Measurements from ENCODE around the gene PRDM16. TPM values are rescaled to one million over a fixed set of nuclear protein-coding genes. Genes with fewer than 3 reads are reported as not detected.

Gene PRDM16
- total RNA-seq, 1 experiment from 2014 or later: 6.1 TPM

DNA sequence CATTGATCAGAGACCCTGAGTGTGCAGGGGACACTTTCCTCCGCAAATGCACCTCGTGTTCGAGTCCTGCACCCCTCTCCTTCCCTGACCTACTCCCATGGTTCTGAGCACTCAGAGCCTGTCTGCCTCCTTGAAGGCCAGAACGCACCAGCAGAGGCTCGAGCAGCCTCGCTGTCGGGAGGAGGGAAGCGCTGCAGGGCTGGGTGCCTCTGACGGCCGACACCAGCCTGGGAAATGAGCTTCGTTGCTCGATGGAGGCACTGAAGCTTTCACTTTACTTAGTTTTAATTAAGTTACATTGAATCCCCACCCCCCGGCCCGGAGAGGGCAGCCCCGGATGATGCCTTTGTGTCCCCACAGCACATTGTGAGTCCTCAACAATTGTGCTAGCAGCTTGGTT lies 229.2 kb downstream of the PRDM16 start:
- Histone ChIP-seq H4K20me1 (ENCODE audit: insufficient read depth) (no peaks in the 10 kb centered on the region), H2AFZ (ENCODE audit: low read depth, low read length, poor library complexity, severe bottlenecking) (no peak overlapping the region), H3K9me2 (ENCODE audit: insufficient read depth) (no peaks in the 10 kb centered on the region), H3K27ac (ENCODE audit: low read depth, low read length) (no peak overlapping the region), H3K36me3 (ENCODE audit: control insufficient read depth in 1 of 2, insufficient read depth in 2 of 2, low read length in 2 of 2) (no peaks in the 10 kb centered on the region), H3K4me2 (ENCODE audit: low read length) (no peak overlapping the region), H3K27me3 (ENCODE audit: insufficient read depth, low read length) (no peaks in the 10 kb centered on the region; the same call in 1 of the 2 replicates), H3K79me2 (ENCODE audit: insufficient read depth, low read length) (no peaks in the 10 kb centered on the region), H3K4me3 (replicated peaks in 1 of 2; ENCODE audit: low read depth in 1 of 2, low read length in 2 of 2) (no peak overlapping the region), H3K9ac (ENCODE audit: low read length) (no peak overlapping the region), H3K4me1 (ENCODE audit: control insufficient read depth in 1 of 2, insufficient read depth in 2 of 2, low read length in 2 of 2) (peaks cover 7 to 9% of the 10 kb centered on the region in 2 experiments), H3K9me3 (ENCODE audit: control insufficient read depth in 1 of 2, insufficient read depth in 1 of 2, low read depth in 1 of 2, low read length in 2 of 2) (no peaks in the 10 kb centered on the region)
- ChIA-PET CTCF (interaction anchor here (1.3 kb wide), 1 partner anchor 9 kb away, joined by 3 read pairs; no protein-coding TSS in a partner anchor), POLR2A (no interaction called here), RAD21 (ENCODE audit: low non-redundant PET in 1 of 2, low total read pairs in 2 of 2, uncharacterized antibody in 2 of 2, unreplicated experiment in 2 of 2) (no interaction called here)
- BruUV-seq (replicated peaks): no TSS peak
- intact Hi-C loops (cut with micrococcal nuclease): no loop called here
- no peak for DNase-seq (ENCODE audit: low read depth, low spot score)
- no peak for ATAC-seq
- TF ChIP-seq ATF3 (IDR thresholded peaks at IDR 0.05) (no peak), POLR2A (IDR thresholded peaks at IDR 0.05; ENCODE audit: borderline replicate concordance, extremely low read depth, insufficient read depth, insufficient read length) (no peak), EZH2phosphoT487 (IDR thresholded peaks at IDR 0.05; ENCODE audit: borderline replicate concordance) (no peak), ZNF274 (IDR thresholded peaks at IDR 0.05; ENCODE audit: low read depth, low read length) (no peak), ELF1 (IDR thresholded peaks at IDR 0.05; ENCODE audit: borderline replicate concordance, low read depth) (no peak), EGR1 (IDR thresholded peaks at IDR 0.05; ENCODE audit: low read depth) (no peak), EZH2 (IDR thresholded peaks at IDR 0.05) (no peak), TCF7L2 (IDR thresholded peaks at IDR 0.05; ENCODE audit: borderline replicate concordance, extremely low read depth, insufficient read depth, insufficient read length) (no peak)

- Histone ChIP-seq H3K9ac (ENCODE audit: low read length) (no peak overlapping the region), H3K9me2 (ENCODE audit: insufficient read depth) (no peaks in the 10 kb centered on the region), H3K36me3 (ENCODE audit: control insufficient read depth in 1 of 2, insufficient read depth in 2 of 2, low read length in 2 of 2) (no peaks in the 10 kb centered on the region), H3K4me3 (replicated peaks in 1 of 2; ENCODE audit: low read depth in 1 of 2, low read length in 2 of 2) (no peak overlapping the region), H3K4me2 (ENCODE audit: low read length) (no peak overlapping the region), H4K20me1 (ENCODE audit: insufficient read depth) (no peaks in the 10 kb centered on the region), H3K27ac (ENCODE audit: low read depth, low read length) (no peak overlapping the region), H3K27me3 (ENCODE audit: insufficient read depth, low read length) (no peaks in the 10 kb centered on the region), H2AFZ (ENCODE audit: low read depth, low read length, poor library complexity, severe bottlenecking) (no peak overlapping the region), H3K9me3 (ENCODE audit: control insufficient read depth in 1 of 2, insufficient read depth in 1 of 2, low read depth in 1 of 2, low read length in 2 of 2) (no peaks in the 10 kb centered on the region), H3K4me1 (ENCODE audit: control insufficient read depth in 1 of 2, insufficient read depth in 2 of 2, low read length in 2 of 2) (no peaks in the 10 kb centered on the region), H3K79me2 (ENCODE audit: insufficient read depth, low read length) (no peaks in the 10 kb centered on the region)
- ATAC-seq: no peak
- TF ChIP-seq JUND (IDR thresholded peaks at IDR 0.05): no peak
- TF ChIP-seq, protein P1, sequence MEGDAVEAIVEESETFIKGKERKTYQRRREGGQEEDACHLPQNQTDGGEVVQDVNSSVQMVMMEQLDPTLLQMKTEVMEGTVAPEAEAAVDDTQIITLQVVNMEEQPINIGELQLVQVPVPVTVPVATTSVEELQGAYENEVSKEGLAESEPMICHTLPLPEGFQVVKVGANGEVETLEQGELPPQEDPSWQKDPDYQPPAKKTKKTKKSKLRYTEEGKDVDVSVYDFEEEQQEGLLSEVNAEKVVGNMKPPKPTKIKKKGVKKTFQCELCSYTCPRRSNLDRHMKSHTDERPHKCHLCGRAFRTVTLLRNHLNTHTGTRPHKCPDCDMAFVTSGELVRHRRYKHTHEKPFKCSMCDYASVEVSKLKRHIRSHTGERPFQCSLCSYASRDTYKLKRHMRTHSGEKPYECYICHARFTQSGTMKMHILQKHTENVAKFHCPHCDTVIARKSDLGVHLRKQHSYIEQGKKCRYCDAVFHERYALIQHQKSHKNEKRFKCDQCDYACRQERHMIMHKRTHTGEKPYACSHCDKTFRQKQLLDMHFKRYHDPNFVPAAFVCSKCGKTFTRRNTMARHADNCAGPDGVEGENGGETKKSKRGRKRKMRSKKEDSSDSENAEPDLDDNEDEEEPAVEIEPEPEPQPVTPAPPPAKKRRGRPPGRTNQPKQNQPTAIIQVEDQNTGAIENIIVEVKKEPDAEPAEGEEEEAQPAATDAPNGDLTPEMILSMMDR (IDR thresholded peaks at IDR 0.05 in 2 of 3, conservative IDR thresholded peaks at IDR 0.05 in 1 of 3; ENCODE audit: borderline replicate concordance in 1 of 3, insufficient read depth in 1 of 3, low read depth in 2 of 3, low read length in 2 of 3): no peak
- TF ChIP-seq SP1 (IDR thresholded peaks at IDR 0.05; ENCODE audit: low read depth): no peak
- ChIA-PET POLR2A (no interaction called here), CTCF (no interaction called here), RAD21 (ENCODE audit: low non-redundant PET in 1 of 2, low total read pairs in 2 of 2, uncharacterized antibody in 2 of 2, unreplicated experiment in 2 of 2) (no interaction called here)
- intact Hi-C loops (cut with micrococcal nuclease): no loop called here
- no peak for DNase-seq (ENCODE audit: low read depth, low spot score)
- no TSS peak for BruUV-seq (replicated peaks)
Measured at GRCh38 chr1:3304246-3304645, 235.2 kb downstream of the PRDM16 start.
